B cell (primary cell): ENCODE data around the gene EFHD2. TPM values are rescaled to one million over a fixed set of nuclear protein-coding genes. Genes with fewer than 3 reads are reported as not detected.

ENCODE experiments used
- ATAC-seq: fragments of 200-7000 bp; cut with Tn5 transposase; one replicate; pipeline ENCODE4 v1.10.0; 2021; ENCODE audit warnings: low read depth, mild to moderate bottlenecking, moderate number of reproducible peaks, moderate library complexity
- CTCF ChIA-PET: fragments of 350-600 bp; sonication (Branson Sonifier 250); formaldehyde crosslinking; loops from one replicate; lab custom pipeline; 2021; ENCODE audit warnings: antibody characterized with exemption, inconsistent platforms; lab: Charles Lee
- POLR2A ChIA-PET: fragments of 350-600 bp; sonication (Branson Sonifier 250); formaldehyde crosslinking; loops from one replicate; lab custom pipeline; 2021; ENCODE audit warnings: antibody characterized with exemption; lab: Charles Lee
- DNase-seq: peaks from one replicate; pipeline ENCODE4 v3.0.0; 2013
- H2AFZ ChIP-seq: 2 replicates; pipeline ENCODE4 v1.6.1; 2012; ENCODE audit warnings: mild to moderate bottlenecking, low read depth, low read length; ENCODE audit not compliant: insufficient read depth, poor library complexity, severe bottlenecking
- H3K27ac ChIP-seq, 2 donors: 1 replicate in 1 of 2; 2 replicates in 1 of 2; pipeline ENCODE4 v1.5.1; 2012 to 2013; ENCODE audit warnings: low read length in 2 of 2, mild to moderate bottlenecking in 2 of 2, moderate library complexity in 1 of 2
- H3K27me3 ChIP-seq, 4 experiments: fragments of 200-600 bp in 1 of 4; sonication (generic) in 1 of 4; replicated peaks in 1 of 4; 1 replicate in 2 of 4; 2 replicates in 2 of 4; pipeline versions ENCODE4 v1.6.1 to v1.7.0; 2013 to 2016; ENCODE audit warnings: low read length in 3 of 4, mild to moderate bottlenecking in 2 of 4, mixed read lengths in 1 of 4, moderate library complexity in 1 of 4; ENCODE audit not compliant: insufficient read depth in 4 of 4, control insufficient read depth in 3 of 4; ENCODE audit errors: control extremely low read depth in 1 of 4
- H3K36me3 ChIP-seq, 2 experiments: replicated peaks in 1 of 2; 1 replicate in 1 of 2; 2 replicates in 1 of 2; pipeline versions ENCODE4 v1.6.1 to v1.7.1; 2013; ENCODE audit warnings: low read length in 1 of 2; ENCODE audit not compliant: insufficient read depth in 2 of 2, control insufficient read depth in 1 of 2; ENCODE audit errors: control extremely low read depth in 1 of 2, extremely low read depth in 1 of 2
- H3K4me1 ChIP-seq, 2 donors: fragments of 200-600 bp in 1 of 2; sonication (generic) in 1 of 2; 1 replicate in 1 of 2; 2 replicates in 1 of 2; pipeline versions ENCODE4 v1.5.1 to v1.6.1; 2013 to 2017; ENCODE audit warnings: low read length in 2 of 2; ENCODE audit not compliant: control insufficient read depth in 2 of 2, insufficient read depth in 2 of 2
- H3K4me2 ChIP-seq: replicated peaks from 2 replicates; pipeline ENCODE3; 2012; ENCODE audit warnings: mild to moderate bottlenecking, low read depth, low read length; ENCODE audit not compliant: poor library complexity, severe bottlenecking
- H3K4me3 ChIP-seq, 5 experiments: fragments of 200-600 bp in 1 of 5; sonication (generic) in 1 of 5; 1 replicate in 3 of 5; 2 replicates in 2 of 5; pipeline versions ENCODE4 v1.5.1 to v1.7.0; 2011 to 2016; ENCODE audit warnings: low read length in 4 of 5, mild to moderate bottlenecking in 4 of 5, low read depth in 2 of 5, control low read depth in 1 of 5, moderate library complexity in 1 of 5; ENCODE audit not compliant: insufficient read depth in 1 of 5; ENCODE audit errors: control extremely low read depth in 1 of 5, extremely low read depth in 1 of 5
- H3K79me2 ChIP-seq: fragments of 200-600 bp; sonication (generic); one replicate; pipeline ENCODE4 v1.6.0; 2016; ENCODE audit warnings: low read length; ENCODE audit not compliant: control insufficient read depth, insufficient read depth
- H3K9ac ChIP-seq: fragments of 200-600 bp; sonication (generic); 2 replicates; pipeline ENCODE4 v1.6.1; 2017; ENCODE audit warnings: mild to moderate bottlenecking, low read length, moderate library complexity
- H3K9me3 ChIP-seq, 3 donors: one replicate each; pipeline versions ENCODE4 v1.6.1 to v1.7.1; 2013; ENCODE audit warnings: low read length in 2 of 3; ENCODE audit not compliant: control insufficient read depth in 2 of 3, insufficient read depth in 1 of 3; ENCODE audit errors: control extremely low read depth in 1 of 3
- H4K20me1 ChIP-seq: 2 replicates; pipeline ENCODE4 v1.6.0; 2012; ENCODE audit warnings: mild to moderate bottlenecking, low read length; ENCODE audit not compliant: insufficient read depth, control insufficient read depth, poor library complexity, severe bottlenecking
- H3K27ac Mint-ChIP-seq: one replicate; pipeline ENCODE4 v1.8.0; 2021; ENCODE audit warnings: mixed read lengths
- H3K27me3 Mint-ChIP-seq: one replicate; pipeline ENCODE4 v1.8.0; 2021; ENCODE audit warnings: mixed read lengths
- H3K4me1 Mint-ChIP-seq: one replicate; pipeline ENCODE4 v1.8.0; 2021; ENCODE audit warnings: mixed read lengths
- H3K4me3 Mint-ChIP-seq: one replicate; pipeline ENCODE4 v1.8.0; 2021; ENCODE audit warnings: mixed read lengths
- H3K9me3 Mint-ChIP-seq: one replicate; pipeline ENCODE4 v1.8.0; 2022; ENCODE audit warnings: mixed read lengths; ENCODE audit not compliant: insufficient read depth
- EZH2 ChIP-seq: IDR thresholded peaks from 2 replicates; pipeline ENCODE4 v1.6.1; 2012; ENCODE audit warnings: borderline replicate concordance, low read depth, mild to moderate bottlenecking, moderate library complexity, low read length; ENCODE audit not compliant: insufficient read depth, poor library complexity, severe bottlenecking
- WGBS: methylation state at CpG from one replicate; pipeline ENCODE4 v1.1.5; 2013; ENCODE audit warnings: missing lambda C conversion rate; ENCODE audit not compliant: insufficient coverage; 5-methylcytosine and 5-hydroxymethylcytosine counted together
- intact Hi-C: fragments of 100-400 bp; cut with micrococcal nuclease; formaldehyde crosslinking; loops from one replicate; pipeline ENCODE4 v1.10.0; 2022
- polyA plus RNA-seq: library from polyadenylated mRNA; depleted of rRNA; stranded (reverse); fragments of >200 nt; gene quantifications from 2 replicates; pipeline ENCODE4 v1.2.3, GENCODE V29; 2012
- total RNA-seq, 2 donors: library from RNA; stranded (reverse); fragments of 120-200 nt in 1 of 2; gene quantifications; 1 replicate in 1 of 2; 2 replicates in 1 of 2; pipeline versions ENCODE4 v1.2.3 to v1.2.4, GENCODE V29; 2013 to 2022
- TF ChIP-seq, protein P1 (sequence below): fragments of 200-600 bp; IDR thresholded peaks from one replicate; pipeline ENCODE4 v1.8.0; 2022; ENCODE audit warnings: antibody characterized with exemption, mild to moderate bottlenecking

The EFHD2 gene
- total and polyA plus RNA-seq, 2 donors (not counting 1 experiment from before 2014, with no cell fraction given), result 39.3 to 67.2 TPM

DNA sequence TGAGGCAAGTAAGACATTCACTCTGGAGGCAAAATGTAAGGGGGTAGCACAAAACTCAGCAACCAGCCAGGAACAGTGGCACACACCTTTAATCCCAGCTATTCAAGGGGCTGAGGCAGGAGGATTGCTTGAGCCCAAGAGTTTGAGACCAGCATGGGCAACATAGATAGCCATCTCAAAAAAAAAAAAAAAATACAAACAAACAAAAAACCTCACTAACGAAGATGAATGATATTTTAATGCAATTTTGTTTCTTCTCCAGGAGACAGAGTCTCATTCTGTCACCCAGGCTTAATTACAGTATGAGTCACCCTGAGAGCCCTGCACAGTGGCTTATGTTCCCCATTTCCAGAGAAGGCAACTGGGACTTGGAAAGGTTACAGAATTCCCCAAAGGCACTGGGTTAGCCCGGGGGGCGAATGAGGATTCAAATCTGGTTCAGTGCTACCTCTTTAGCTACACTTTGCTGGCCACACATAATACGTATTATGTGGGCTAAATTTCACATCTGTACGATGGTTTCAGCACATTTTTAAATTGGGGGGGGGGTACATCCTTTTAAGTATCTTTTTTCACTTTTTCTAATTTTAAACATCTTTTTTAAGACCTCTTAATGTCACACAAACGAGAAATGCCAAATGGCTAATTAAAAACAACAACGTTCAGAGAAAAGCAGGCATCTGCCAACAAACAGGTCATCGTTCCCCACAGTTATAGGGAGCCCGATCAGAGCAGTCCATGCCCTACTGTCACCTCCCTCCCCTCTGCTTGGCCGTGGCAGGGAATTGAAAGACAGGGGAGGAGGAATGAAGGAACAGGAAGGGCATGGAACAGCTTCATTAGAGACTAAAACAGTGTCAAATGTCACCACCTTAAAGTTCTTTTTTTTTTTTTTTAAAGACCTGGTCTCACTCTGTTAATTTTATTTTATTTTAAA, 50.4 kb downstream of the EFHD2 start:
- H3K9me3 Mint-ChIP-seq, result no peaks in the 10 kb centered on the region
- DNase-seq, result no peak
- TF ChIP-seq EZH2, result no peak
- TF ChIP-seq, protein P1, sequence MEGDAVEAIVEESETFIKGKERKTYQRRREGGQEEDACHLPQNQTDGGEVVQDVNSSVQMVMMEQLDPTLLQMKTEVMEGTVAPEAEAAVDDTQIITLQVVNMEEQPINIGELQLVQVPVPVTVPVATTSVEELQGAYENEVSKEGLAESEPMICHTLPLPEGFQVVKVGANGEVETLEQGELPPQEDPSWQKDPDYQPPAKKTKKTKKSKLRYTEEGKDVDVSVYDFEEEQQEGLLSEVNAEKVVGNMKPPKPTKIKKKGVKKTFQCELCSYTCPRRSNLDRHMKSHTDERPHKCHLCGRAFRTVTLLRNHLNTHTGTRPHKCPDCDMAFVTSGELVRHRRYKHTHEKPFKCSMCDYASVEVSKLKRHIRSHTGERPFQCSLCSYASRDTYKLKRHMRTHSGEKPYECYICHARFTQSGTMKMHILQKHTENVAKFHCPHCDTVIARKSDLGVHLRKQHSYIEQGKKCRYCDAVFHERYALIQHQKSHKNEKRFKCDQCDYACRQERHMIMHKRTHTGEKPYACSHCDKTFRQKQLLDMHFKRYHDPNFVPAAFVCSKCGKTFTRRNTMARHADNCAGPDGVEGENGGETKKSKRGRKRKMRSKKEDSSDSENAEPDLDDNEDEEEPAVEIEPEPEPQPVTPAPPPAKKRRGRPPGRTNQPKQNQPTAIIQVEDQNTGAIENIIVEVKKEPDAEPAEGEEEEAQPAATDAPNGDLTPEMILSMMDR, result no peak
- no peaks in the 10 kb centered on the region for H3K4me1 ChIP-seq
- CTCF ChIA-PET, result interaction anchor here (0.7 kb wide), 1 partner anchor 10 kb away, joined by 3 read pairs; no protein-coding TSS in a partner anchor
- no peak overlapping the region for H3K27ac ChIP-seq
- ATAC-seq, result no peak
- no peak overlapping the region for H3K27ac Mint-ChIP-seq
- H3K9ac ChIP-seq, result no peak overlapping the region
- no peaks in the 10 kb centered on the region for H3K79me2 ChIP-seq
- no peaks in the 10 kb centered on the region for H3K27me3 ChIP-seq
- no peaks in the 10 kb centered on the region for H4K20me1 ChIP-seq
- H3K4me3 ChIP-seq, result no peak overlapping the region
- H3K9me3 ChIP-seq, result no peaks in the 10 kb centered on the region
- H3K4me1 Mint-ChIP-seq, result no peaks in the 10 kb centered on the region
- intact Hi-C loops, result no loop called here
- peaks cover 16% of the 10 kb centered on the region for H3K27me3 Mint-ChIP-seq
- POLR2A ChIA-PET, result no interaction called here
- H3K4me3 Mint-ChIP-seq, result no peak overlapping the region
- no CpG with 5 or more reads among the region's 10 CpGs for WGBS
- no peak overlapping the region for H3K4me2 ChIP-seq
- H3K36me3 ChIP-seq, result no peaks in the 10 kb centered on the region
- H2AFZ ChIP-seq, result no peak overlapping the region

DNA sequence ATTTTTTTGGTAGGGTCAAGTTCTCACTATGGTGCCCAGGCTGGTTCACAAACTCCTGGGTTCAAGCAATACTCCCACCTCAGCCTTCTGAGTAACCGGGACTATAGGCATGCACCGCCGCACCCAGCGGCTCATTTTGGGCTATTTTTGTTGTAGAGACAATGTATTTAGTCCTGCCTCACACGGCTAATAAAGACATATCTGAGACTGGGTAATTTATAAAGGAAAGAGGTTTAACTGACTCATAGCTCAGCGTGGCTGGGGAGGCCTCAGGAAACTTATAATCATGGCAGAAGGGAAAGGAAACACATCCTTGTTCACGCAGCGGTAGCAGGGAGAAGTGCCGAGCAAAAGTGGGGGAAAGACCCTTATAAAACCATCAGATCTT, 51.0 kb downstream of the EFHD2 start:
- no peak overlapping the region for H3K27ac ChIP-seq
- ATAC-seq (no peak), DNase-seq (no peak)
- no peaks in the 10 kb centered on the region for H4K20me1 ChIP-seq
- no peak overlapping the region for H3K4me3 ChIP-seq
- CTCF ChIA-PET, result no interaction called here
- no peaks in the 10 kb centered on the region for H3K9me3 ChIP-seq
- H3K27me3 Mint-ChIP-seq, result peaks cover 12% of the 10 kb centered on the region
- no peaks in the 10 kb centered on the region for H3K27me3 ChIP-seq
- H3K4me2 ChIP-seq, result no peak overlapping the region
- POLR2A ChIA-PET, result no interaction called here
- no peak overlapping the region for H3K27ac Mint-ChIP-seq
- no peak overlapping the region for H3K4me3 Mint-ChIP-seq
- no peaks in the 10 kb centered on the region for H3K4me1 Mint-ChIP-seq
- no peak overlapping the region for H2AFZ ChIP-seq
- TF ChIP-seq, protein P1, result no peak
- TF ChIP-seq EZH2, result no peak
- intact Hi-C loops, result no loop called here
- H3K36me3 ChIP-seq, result no peaks in the 10 kb centered on the region
- no peaks in the 10 kb centered on the region for H3K4me1 ChIP-seq
- no peaks in the 10 kb centered on the region for H3K9me3 Mint-ChIP-seq
- WGBS, result 69% methylated on average over 2 of the region's 9 CpGs
- H3K9ac ChIP-seq, result no peak overlapping the region
- H3K79me2 ChIP-seq, result no peaks in the 10 kb centered on the region
